AG10803 (cell line): Measurements from ENCODE around the gene KIF5A.

Experiments
- DNase-seq: peaks from one replicate; pipeline ENCODE4 v3.0.0; 2010; ENCODE audit warnings: low read depth
- H3K4me3 ChIP-seq: 2 replicates; pipeline ENCODE4 v1.5.1; 2011; ENCODE audit warnings: mild to moderate bottlenecking, low read length, control low read depth
- TF ChIP-seq, protein P1 (sequence below): conservative IDR thresholded peaks from 2 replicates; pipeline ENCODE4 v1.5.1; 2011; ENCODE audit warnings: mild to moderate bottlenecking, low read length, control low read depth, inconsistent platforms

KIF5A gene

DNA sequence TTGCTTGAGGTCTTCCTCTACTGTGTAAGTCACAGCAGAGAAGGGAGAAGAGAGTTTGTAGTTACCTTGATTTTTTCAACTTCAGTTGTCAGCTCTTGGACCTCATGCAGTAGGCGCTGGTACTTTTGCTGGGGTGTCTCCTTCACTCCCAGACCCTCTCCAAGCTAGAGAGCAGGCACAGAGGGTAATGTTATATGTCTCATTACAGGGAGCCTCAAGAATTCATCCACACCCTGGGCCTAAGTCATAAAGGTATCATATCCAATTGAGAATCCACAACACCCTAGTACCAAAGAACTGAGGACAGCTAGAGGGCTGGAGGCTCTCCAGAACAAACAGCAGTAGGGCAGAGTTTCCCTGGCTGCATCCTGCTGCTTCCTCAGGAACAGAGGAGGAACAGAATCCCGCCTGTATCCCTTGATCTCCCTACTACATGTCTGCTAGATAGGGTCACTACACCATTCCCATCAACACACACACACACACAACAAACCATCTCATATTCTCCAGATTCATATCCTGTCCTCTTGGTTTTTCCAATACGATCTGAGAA lies 14.8 kb upstream of the KIF5A start:
- no peak for DNase-seq
- TF ChIP-seq, protein P1, sequence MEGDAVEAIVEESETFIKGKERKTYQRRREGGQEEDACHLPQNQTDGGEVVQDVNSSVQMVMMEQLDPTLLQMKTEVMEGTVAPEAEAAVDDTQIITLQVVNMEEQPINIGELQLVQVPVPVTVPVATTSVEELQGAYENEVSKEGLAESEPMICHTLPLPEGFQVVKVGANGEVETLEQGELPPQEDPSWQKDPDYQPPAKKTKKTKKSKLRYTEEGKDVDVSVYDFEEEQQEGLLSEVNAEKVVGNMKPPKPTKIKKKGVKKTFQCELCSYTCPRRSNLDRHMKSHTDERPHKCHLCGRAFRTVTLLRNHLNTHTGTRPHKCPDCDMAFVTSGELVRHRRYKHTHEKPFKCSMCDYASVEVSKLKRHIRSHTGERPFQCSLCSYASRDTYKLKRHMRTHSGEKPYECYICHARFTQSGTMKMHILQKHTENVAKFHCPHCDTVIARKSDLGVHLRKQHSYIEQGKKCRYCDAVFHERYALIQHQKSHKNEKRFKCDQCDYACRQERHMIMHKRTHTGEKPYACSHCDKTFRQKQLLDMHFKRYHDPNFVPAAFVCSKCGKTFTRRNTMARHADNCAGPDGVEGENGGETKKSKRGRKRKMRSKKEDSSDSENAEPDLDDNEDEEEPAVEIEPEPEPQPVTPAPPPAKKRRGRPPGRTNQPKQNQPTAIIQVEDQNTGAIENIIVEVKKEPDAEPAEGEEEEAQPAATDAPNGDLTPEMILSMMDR = no peak
- H3K4me3 ChIP-seq = no peak overlapping the region

DNA sequence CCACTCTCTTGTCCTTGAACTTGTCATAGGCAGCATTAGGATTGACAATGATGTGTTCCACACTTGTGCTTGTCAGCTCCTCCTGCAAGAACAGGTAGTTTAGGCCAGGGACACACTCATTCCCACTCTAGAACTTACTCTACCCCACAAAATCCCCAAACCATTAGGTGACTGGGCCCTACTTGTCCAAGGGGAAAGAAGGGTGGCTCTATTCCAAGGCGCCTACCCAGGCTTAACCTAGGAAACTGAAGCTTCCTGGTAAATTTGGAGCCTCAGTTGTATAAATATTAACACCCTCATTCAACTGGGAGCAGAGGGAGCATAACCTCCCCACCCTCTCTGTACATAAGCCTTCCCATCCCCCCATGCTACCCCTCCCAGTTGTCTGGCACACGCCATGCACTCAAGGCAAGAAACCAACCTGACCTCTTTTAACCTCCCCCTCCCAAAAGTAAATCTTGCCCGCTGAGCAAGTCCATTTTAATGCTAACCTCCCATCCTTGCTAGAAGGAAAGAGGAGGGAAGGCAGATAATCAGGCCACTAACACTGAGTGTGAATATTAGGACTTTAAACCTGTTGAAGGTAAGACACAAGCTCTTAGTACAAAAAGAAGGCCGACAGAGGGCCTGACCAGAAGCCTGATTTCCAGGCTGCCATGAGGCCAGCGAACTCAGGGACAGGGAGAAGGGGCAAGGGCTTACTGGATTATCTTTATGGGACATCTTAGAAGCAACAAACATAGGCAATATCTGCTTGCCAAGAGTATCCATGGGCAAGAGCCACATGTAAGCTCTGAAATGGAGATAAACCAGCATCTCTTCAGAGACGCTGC lies 13.9 kb upstream of the KIF5A start:
- no peak overlapping the region for H3K4me3 ChIP-seq
- TF ChIP-seq, protein P1 = no peak
- no peak for DNase-seq

DNA sequence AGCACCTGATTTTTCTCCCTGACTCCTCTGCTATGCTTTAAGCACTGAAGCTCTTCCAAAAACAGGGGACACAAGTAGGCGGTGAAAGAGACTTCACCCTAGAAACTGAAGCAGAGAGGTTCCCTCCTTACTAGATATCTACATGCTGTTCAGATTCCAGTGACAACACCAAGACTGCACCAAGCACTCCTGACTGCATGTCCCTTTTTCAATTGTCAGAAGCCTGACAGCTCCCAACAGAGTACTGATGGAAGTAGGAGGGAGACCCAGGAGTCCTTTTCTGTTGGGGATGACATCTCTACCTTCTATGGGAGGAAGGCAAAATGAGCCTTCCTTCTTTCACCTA lies 13.3 kb upstream of the KIF5A start:
- DNase-seq = no peak
- TF ChIP-seq, protein P1 = no peak
- H3K4me3 ChIP-seq = no peak overlapping the region

DNA sequence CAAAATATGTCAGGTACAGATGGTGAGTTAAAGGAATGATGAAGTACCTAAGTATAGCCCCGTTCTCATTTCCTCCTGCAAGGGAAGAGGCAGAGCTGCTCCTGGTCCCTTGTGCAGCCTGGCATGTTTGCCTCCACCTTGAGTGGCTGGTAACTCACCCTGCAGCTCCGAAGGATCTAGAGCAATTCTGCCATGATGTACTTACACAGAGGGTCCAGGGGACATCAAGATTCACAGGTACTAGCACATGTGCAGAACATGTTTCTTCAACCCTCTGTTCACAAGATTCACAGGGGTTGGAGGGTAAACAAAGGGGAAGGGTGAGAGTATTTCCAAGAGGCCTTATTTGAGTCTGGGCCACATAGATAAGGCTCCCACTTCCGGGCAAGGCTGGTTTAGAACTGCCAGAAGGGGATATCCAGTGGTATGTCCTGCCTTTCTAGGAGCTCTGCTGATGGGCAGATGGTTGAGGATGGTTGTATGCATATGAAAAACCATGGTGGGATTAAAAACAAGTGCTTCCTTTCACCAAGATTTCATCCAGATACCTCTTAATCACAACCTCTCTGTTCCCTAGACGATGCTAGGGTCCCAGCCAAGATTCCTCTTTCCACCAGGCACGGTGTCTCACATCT lies 10.6 kb upstream of the KIF5A start:
- TF ChIP-seq, protein P1 = no peak
- no peak for DNase-seq
- H3K4me3 ChIP-seq = no peak overlapping the region

DNA sequence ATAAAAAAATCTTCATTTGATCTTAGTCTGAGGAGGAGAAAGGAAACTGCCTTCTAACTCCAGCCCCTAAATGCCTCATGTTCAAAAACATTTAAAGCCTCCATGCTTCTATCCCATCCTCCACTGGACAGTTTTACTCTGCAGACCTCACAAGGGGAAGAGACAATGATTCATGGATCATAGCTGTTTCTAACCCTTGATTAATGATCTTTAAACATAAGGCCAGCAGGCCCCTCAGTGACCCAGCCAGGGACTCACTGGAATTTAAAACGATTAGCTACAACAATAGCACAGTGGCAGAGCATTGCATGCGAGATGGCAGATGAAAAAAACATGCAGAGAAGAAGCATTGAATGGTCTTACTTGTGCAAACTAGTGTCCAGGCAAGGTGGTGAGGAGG lies 8.8 kb upstream of the KIF5A start:
- TF ChIP-seq, protein P1 = no peak
- H3K4me3 ChIP-seq = no peak overlapping the region
- no peak for DNase-seq

DNA sequence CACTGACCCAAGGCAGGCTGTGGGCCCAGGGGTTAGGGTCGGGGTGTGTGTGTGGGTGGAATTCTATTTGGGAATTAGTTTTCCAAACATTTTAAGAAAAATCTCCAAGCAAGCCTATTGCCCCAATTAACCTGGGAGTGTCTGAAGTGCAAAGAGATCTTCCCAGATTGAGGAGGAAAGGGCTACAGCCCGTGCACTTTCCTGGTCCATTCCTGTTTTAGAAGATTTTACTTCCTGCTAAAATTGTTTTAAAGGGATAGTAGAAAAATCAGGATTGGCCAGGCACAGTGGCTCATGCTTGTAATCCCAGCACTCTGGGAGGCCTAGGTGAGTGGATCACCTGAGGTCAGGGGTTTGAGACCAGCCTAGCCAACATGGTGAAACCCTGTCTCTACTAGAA lies 8.1 kb upstream of the KIF5A start:
- no peak overlapping the region for H3K4me3 ChIP-seq
- no peak for DNase-seq
- TF ChIP-seq, protein P1 = no peak

DNA sequence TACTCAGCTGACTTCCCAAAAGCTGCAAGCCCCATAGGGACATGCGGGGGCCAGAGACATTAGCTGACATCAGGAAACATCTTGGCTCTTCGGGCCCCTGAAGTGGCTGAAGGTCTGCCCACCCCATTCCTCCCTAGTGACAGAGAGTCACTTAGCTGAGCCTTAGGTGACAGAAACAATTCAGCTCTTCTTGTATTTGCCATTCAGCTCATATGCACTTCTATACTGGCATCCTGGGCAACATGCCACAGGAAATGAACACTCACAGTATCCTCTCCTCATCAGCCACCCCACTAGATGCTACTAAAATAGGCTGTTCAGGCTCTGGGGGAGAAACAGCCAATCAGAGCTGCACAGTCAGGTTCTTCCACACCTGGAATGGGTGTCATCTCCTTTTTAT lies 6.3 kb upstream of the KIF5A start:
- H3K4me3 ChIP-seq = no peak overlapping the region
- TF ChIP-seq, protein P1 = no peak
- DNase-seq = no peak
